Measurements from ENCODE around the gene NRROS. TPM values are rescaled to one million over a fixed set of nuclear protein-coding genes. Genes with fewer than 3 reads are reported as not detected.

Gene NRROS
- total and polyA plus RNA-seq, 10 of the 15 experiments (the other 5 are each of a cell fraction or from before 2014, with no cell fraction given), result 0.35 to 42.2 (median 12.6) TPM

GRCh38 chr3:196643201-196643749, 3.8 kb downstream of the NRROS start (continued):
- TF ChIP-seq, protein P1, sequence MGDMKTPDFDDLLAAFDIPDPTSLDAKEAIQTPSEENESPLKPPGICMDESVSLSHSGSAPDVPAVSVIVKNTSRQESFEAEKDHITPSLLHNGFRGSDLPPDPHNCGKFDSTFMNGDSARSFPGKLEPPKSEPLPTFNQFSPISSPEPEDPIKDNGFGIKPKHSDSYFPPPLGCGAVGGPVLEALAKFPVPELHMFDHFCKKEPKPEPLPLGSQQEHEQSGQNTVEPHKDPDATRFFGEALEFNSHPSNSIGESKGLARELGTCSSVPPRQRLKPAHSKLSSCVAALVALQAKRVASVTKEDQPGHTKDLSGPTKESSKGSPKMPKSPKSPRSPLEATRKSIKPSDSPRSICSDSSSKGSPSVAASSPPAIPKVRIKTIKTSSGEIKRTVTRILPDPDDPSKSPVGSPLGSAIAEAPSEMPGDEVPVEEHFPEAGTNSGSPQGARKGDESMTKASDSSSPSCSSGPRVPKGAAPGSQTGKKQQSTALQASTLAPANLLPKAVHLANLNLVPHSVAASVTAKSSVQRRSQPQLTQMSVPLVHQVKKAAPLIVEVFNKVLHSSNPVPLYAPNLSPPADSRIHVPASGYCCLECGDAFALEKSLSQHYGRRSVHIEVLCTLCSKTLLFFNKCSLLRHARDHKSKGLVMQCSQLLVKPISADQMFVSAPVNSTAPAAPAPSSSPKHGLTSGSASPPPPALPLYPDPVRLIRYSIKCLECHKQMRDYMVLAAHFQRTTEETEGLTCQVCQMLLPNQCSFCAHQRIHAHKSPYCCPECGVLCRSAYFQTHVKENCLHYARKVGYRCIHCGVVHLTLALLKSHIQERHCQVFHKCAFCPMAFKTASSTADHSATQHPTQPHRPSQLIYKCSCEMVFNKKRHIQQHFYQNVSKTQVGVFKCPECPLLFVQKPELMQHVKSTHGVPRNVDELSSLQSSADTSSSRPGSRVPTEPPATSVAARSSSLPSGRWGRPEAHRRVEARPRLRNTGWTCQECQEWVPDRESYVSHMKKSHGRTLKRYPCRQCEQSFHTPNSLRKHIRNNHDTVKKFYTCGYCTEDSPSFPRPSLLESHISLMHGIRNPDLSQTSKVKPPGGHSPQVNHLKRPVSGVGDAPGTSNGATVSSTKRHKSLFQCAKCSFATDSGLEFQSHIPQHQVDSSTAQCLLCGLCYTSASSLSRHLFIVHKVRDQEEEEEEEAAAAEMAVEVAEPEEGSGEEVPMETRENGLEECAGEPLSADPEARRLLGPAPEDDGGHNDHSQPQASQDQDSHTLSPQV (IDR thresholded peaks at IDR 0.05), result peak; percentile 82
- TF ChIP-seq CHD4 (IDR thresholded peaks at IDR 0.05) (no peak), E2F4 (IDR thresholded peaks at IDR 0.05; ENCODE audit: low read depth, low read length) (no peak), ZNF274 (IDR thresholded peaks at IDR 0.05; ENCODE audit: insufficient read depth, insufficient read length) (no peak), ATF7 (IDR thresholded peaks at IDR 0.05; ENCODE audit: low read depth) (peak; percentile 97), MYB (IDR thresholded peaks at IDR 0.05; ENCODE audit: borderline replicate concordance, low read depth, low read length) (peak; percentile 54; the same call in 1 of the 2 replicates), HDGF (IDR thresholded peaks at IDR 0.05) (no peak), ZBTB40 (IDR thresholded peaks at IDR 0.05; ENCODE audit: borderline replicate concordance) (no peak), NFIC (IDR thresholded peaks at IDR 0.05; ENCODE audit: low read depth, low read length) (no peak), RELA (IDR thresholded peaks at IDR 0.05; ENCODE audit: borderline replicate concordance, partially characterized antibody) (peak; percentile 87), DPF2 (IDR thresholded peaks at IDR 0.05) (peak; percentile 97), JUND (IDR thresholded peaks at IDR 0.05; ENCODE audit: low read depth, low read length) (peak; percentile 62; the same call in 1 of the 2 replicates), NR2C1 (IDR thresholded peaks at IDR 0.05) (no peak), MXI1 (IDR thresholded peaks at IDR 0.05; ENCODE audit: low read depth, low read length) (peak; percentile 85; the same call in 1 of the 2 replicates), MEF2B (IDR thresholded peaks at IDR 0.05; ENCODE audit: partially characterized antibody, poor library complexity, severe bottlenecking) (peak; percentile 96), SMAD1 (IDR thresholded peaks at IDR 0.05; ENCODE audit: low read depth, partially characterized antibody) (peak; percentile 92), POLR2A (IDR thresholded peaks at IDR 0.05; ENCODE audit: low read depth, low read length) (peak; percentile 59; the same call in 1 of the 2 replicates), CEBPB (IDR thresholded peaks at IDR 0.05; ENCODE audit: borderline replicate concordance in 1 of 2, low read depth in 2 of 2, low read length in 2 of 2) (no peak), CHD2 (IDR thresholded peaks at IDR 0.05; ENCODE audit: borderline replicate concordance, low read depth, low read length) (peak; percentile 92)
- TF ChIP-seq, protein P2, sequence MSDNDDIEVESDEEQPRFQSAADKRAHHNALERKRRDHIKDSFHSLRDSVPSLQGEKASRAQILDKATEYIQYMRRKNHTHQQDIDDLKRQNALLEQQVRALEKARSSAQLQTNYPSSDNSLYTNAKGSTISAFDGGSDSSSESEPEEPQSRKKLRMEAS (IDR thresholded peaks at IDR 0.05; ENCODE audit: low read depth, low read length), result peak; percentile 85; the same call in 1 of the 2 replicates

Data from GM12878 (cell line).